GM06990 (cell line): ENCODE measurements around the gene RERE.
"Not testable (repeated sequence)": the region's sequence is repeated elsewhere in the genome, so short reads cannot be mapped to it uniquely, and the experiment has no call there.

Source experiments
- DNase-seq: peaks from one replicate; pipeline ENCODE4 v3.0.0-alpha.2; 2011; ENCODE audit not compliant: insufficient read length; ENCODE audit errors: extremely low read depth
- H3K27me3 ChIP-seq: replicated peaks from 2 replicates; pipeline ENCODE4 v1.6.0; 2011; ENCODE audit warnings: low read length; ENCODE audit not compliant: control insufficient read depth, insufficient read depth
- H3K36me3 ChIP-seq: 2 replicates; pipeline ENCODE4 v1.5.1; 2011; ENCODE audit warnings: low read length; ENCODE audit not compliant: control insufficient read depth, insufficient read depth
- H3K4me3 ChIP-seq: replicated peaks from 2 replicates; pipeline ENCODE4 v1.5.1; 2011; ENCODE audit warnings: low read depth, mild to moderate bottlenecking, control low read depth, low read length
- CTCF ChIP-seq: IDR thresholded peaks from 2 replicates; pipeline ENCODE4 v1.5.1; 2011; ENCODE audit warnings: low read length, control low read depth, mild to moderate bottlenecking, inconsistent platforms; ENCODE audit not compliant: insufficient read depth, poor library complexity, severe bottlenecking

Gene RERE

DNA sequence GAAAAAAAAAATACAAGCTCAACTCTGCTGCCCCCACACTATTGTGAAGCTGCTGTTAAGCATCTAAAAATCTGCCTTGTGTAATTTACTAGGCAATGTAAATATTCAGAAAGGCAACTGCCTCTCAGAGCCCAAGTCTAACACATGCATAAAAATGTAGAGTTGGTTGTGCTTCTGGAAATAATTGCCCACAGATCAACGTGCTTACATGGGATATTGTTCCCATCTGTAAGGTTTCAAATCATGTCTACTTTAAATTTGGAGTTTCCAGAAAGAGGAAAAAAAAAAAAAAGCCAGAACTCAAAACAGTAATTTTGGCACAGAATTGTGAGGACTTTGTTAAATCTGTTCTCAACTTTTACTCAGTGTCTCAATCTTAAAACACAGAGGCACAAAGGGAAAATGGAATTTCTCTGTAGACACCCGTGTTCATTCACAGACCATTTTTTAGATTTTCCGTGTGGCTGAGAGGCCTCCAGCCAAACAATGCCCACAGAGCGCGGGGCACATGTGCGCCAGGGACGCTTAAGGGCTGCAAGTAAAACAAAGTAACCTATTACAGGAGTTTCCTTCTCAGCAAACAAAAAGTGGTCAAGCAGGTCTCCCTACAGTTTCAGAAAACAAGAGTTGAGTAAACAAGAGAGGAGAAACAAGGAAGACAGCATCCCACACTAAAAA lies 115.5 kb downstream of the RERE start:
- H3K36me3 ChIP-seq, result no peaks in the 10 kb centered on the region
- H3K27me3 ChIP-seq, result no peaks in the 10 kb centered on the region
- TF ChIP-seq CTCF, result no peak
- H3K4me3 ChIP-seq, result peak overlapping the region; percentile 76
- DNase-seq, result peak; percentile 36

GRCh38 chr1:8699679-8700078 lies 117.8 kb downstream of the RERE start:
- no peak for TF ChIP-seq CTCF
- no peaks in the 10 kb centered on the region for H3K36me3 ChIP-seq
- no peak overlapping the region for H3K4me3 ChIP-seq
- DNase-seq, result no peak
- no peaks in the 10 kb centered on the region for H3K27me3 ChIP-seq

DNA sequence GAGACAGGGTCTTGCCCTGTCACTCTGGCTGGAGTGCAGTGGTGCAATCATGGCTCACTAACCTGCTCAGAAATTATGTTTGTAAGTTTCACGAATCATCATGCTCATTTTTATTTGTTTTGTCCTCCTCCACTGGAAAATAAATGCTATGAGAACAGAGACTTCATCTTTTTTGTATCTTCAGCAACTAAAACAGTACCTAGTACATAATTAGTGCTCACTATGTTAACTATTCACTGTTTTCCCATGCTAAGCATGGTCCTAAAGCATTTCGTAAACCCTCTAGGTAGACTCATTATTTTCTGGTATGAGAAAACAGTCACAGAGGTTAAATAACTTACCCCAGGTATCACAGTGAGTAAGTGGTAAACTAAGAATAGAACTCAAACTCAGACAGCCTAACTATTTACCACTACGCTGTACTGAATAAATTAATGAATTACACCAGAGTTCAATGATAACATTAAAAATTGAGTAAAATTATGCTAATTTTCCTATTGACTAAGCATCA lies 118.4 kb downstream of the RERE start:
- H3K27me3 ChIP-seq, result no peaks in the 10 kb centered on the region
- no peak for TF ChIP-seq CTCF
- no peaks in the 10 kb centered on the region for H3K36me3 ChIP-seq
- H3K4me3 ChIP-seq, result no peak overlapping the region
- no peak for DNase-seq

DNA sequence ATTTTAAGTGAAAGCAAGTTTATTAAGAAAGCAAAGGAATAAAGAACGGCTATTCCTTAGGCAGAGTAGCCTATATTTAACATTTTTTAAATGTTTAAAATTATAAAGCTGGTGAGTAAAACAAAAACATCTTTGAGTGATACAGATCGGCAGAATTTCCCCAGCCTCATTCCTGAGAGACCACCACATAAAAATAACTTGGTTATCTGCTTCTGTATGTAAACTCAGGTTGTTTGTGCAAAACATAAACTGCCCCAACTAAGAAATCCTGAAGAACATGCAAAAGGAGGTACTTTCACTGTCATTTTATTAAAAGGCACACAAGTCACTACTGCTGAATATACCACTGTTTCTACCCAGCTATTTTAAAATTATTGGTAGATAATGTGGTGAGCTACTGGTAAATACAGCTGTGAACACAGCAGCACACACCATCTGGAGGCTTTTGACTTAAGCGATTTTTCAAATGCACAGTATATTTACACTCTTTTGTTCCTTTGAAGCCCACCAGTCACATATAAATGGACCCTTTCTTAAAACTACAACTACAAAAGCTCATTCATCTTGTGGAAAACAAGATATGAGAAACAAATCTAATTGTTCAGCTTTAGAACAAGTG lies 119.3 kb downstream of the RERE start:
- no peak for DNase-seq
- H3K27me3 ChIP-seq, result no peaks in the 10 kb centered on the region
- TF ChIP-seq CTCF, result no peak
- H3K4me3 ChIP-seq, result no peak overlapping the region
- H3K36me3 ChIP-seq, result no peaks in the 10 kb centered on the region

DNA sequence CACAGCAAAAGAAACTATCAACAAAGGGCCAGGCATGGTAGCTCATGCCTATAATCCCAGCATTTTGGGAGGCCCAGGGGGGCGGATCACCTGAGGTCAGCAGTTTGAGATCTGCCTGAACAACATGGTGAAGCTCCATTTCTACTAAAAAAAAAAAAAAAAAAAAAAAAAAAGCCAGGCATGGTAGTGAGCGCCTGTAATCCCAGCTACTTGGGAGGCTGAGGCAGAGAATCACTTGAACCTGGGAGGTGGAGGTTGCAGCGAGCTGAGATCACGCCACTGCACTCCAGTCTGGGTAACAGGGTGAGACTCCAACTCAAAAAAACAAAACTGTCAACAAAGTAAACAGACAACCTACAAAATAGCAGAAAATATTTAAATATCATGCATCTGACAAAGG lies 122.0 kb downstream of the RERE start:
- not testable (repeated sequence) for H3K36me3 ChIP-seq, DNase-seq, H3K4me3 ChIP-seq, H3K27me3 ChIP-seq

GRCh38 chr1:8693107-8693506 lies 124.3 kb downstream of the RERE start:
- Histone ChIP-seq H3K36me3 (no peaks in the 10 kb centered on the region), H3K4me3 (no peak overlapping the region), H3K27me3 (no peaks in the 10 kb centered on the region)
- TF ChIP-seq CTCF, result no peak
- DNase-seq, result no peak
